TTC549 (cell line): ENCODE results near the gene FREM2.

Source experiments
- FAIRE-seq: peaks from 2 replicates; lab custom pipeline; 2012; peaks lifted over from hg19 to GRCh38; lab: Jason Lieb, UNC

The FREM2 gene

DNA sequence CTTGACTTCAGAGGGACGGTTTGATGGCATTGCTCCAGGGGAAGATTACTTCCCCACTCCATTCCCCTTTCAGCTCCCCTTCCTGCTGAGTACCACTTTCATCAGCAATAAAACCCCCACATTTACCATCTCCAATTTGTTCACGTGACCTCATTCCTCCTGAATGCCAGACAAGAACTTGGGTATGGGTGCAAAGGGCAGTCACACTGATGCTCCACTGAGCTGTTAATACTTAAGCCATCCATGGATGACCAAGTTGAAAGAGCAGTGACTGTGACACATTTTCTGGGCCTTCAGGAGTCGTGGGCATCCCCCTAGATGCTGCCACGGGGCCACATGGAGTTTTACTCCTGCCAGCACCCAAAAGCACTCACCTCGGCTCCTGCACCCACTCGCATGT, 210.6 kb downstream of the FREM2 start:
- FAIRE-seq, result no peak

DNA sequence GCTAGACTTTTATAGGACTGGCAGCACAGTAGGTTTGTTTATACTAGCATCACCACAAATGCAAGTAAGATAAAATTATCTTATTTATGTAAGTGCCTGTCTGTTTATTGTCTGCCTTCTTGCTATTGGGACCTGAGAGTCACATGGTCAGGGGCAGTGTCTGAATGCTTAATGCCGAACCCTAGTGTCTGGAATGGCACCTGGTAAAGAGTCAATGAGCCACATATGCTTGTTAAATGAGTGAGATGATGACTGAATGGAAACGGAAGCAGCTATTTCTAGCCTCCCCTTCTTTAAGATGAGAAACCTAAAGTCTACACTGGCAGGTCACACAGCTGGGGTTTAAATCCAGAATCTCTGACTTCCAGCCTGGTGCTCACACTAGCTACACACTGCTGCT, 211.6 kb downstream of the FREM2 start:
- FAIRE-seq, result no peak

DNA sequence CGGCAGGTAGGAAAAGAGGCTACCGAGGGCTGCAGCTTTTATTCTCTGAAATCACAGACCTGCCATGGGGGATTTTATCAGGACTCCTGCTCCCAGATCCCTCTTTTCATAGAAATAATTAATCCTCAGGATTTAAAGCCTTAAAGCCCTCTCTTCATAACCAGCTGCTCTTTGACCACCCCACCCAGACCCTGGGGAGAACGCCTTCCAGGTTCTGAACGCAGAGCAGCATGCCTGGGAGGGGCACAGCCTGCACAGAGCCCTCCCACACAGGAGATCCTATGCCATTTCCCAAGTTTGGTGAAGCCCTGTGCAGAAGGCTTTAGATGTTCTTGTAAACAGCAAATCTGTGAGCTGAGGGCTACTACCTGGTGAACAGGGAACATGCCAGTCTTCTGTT, 212.7 kb downstream of the FREM2 start:
- FAIRE-seq, result no peak

DNA sequence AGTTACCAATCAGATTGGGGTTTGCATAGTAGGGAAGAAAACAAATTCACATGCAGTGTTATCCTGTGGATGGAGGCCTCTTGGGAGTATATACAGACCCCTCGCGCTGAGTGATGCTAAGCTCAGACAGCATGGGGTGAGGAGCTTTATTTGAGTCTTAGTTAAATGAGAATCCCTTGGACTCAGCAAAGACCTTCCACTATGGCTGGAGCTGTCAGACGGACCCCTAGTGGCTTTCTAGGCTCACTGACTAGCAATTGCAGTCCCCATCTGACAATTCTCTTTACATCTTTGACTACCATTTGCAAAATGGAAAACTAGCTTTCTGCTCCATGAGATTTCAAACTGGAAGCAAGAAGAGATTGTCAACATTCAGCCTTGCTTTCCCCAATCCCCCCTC, 213.3 kb downstream of the FREM2 start:
- FAIRE-seq, result no peak

DNA sequence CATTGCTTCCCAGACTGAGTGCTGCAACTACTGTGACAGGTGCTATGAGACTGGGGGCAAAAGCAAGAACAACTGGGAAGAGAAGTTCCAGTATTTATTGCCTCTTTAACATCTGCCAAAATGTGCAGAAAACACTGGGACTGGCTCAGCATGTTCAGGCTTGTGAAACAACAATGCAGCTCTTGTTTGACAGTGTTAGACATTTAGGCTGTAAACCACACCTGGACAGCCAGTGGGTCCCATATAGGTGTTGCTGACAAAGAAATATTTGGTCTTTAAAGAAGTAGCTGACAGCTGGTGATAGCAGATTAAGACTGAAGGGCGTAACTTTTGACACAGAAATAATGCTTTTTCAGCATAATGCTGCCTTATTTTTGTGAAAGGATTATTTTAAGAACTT, 215.7 kb downstream of the FREM2 start:
- FAIRE-seq, result no peak

DNA sequence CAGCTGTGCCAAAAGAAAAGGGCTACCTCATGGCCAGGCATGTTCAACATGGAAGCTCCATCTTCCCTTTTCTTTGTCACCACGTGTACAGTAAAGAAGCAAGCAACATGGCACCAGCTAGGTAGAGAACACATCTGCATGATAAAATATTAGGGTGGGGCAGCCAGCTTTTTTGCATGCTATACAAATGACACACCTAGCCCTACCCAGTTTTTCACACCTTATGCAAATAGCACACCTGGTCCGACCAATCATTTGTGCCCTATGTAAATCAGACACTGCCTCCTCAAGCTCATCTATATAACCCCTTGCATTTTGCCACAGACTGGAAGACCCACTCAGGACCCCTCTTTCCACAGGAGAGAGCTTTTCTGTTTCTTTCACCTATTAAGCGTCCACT, 218.2 kb downstream of the FREM2 start:
- no peak for FAIRE-seq

DNA sequence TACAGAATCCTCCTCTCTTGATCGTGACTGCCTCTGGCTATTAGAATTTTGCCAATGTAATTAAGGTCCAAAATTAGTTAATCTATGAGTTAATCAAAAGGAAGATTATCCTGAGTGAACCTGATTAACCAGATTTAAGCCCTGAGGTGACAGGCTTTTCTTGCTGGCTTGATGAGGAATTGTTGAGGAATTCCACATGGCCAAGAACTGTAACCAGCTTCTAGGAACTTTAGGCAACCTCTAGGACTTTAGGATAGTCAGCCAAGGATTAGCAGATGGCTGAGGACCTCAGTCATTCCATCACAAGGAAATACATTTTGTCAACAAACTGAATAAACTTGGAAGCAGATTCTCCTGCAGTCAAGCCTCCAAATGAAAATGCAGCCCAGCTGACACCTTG, 219.0 kb downstream of the FREM2 start:
- FAIRE-seq, result no peak

DNA sequence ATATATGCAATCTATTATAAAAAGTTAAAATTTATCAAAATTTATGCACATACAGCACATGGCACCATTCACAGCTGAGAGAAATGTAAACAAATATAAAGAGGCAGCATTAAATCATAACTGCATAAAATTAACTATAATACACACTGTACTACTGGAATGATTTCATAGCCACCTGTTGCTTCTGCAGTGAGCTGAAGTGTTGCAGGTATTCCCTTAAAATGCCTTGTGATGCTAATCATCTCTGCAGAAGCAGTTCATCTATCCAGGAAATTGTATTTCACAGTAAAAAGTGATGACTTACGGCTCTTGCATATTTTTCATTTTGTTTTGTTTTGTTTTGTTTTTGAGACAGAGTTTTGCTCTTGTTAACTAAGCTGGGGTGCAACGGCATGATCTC, 221.7 kb downstream of the FREM2 start:
- FAIRE-seq, result no peak

DNA sequence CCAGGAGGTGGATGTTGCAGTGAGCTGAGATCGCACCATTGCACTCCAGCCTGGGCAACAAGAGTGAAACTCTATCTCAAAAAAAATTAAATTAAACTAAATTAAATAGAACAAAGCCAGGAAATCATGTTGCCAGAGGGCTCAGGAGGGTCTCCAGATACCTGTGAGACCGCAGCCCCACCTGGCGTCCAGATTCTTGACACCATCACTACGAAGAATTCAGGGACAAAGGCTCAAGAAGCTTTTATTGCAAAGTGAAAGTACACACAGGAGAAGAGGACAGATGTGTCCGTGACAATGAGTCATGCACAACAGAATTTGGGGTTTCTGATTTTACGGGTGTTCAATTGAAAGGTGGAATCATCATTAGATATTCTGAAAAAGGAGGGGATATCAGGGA, 227.2 kb downstream of the FREM2 start:
- FAIRE-seq, result no peak

DNA sequence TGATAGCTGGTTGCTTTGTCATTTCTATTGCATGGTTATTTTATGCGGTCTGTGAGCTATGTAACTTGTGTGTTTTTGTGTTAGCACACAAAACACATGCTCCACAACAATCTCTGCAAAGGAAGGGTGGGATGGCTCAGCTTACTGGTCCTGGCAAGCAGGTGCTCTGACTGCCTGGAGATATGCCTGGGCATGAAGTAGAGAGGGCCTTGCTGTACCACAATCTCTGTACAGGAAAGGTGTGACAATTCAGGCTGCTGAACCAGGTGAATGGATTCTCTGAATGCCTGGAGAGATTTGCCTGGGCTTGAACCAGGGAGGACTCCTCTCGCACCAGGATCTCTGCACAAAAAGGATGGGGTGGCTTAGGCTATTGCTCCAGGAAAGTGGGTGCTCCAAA, 234.2 kb downstream of the FREM2 start:
- no peak for FAIRE-seq

DNA sequence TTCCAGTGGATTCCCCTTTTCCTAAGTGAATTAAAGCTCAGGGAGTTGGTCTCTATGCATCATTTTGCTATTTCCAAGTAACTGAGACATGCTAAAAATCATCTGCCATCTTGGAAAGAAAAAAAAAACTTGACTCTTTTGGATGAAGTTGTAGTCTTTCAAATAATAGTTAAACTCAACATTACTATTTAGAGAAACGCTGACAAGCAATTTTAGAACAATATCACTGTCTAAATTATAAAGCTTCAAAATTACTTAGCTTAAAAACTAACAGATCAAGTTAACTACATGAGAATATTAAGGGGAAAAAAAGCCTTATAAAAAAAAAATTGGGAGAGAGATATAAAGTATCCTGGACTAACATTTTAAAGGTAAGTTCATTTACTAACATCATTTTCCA, 235.3 kb downstream of the FREM2 start:
- FAIRE-seq, result no peak

DNA sequence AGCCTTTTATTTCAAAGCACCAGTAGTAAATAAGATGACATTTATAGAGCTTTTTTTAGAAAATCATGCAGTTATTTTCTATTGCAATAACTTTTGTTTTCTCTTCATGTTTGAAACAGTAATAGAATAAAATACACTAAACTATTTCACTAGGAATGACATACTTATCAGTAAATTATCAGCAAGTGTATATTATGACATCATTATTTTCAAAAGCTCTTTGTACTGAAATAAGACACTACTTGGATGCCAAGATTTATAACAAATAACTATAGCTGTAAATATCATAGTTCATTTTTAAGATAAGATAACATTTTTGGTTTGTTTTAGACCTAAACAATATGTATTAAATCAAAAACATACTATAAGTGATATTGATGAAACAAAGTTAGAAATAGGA, 246.9 kb downstream of the FREM2 start:
- no peak for FAIRE-seq
